NCI-H446 treated with DMSO at 0.1 percent for 48 hours (cell line): ENCODE data around the gene B3GALT6.

Source experiments
- DNase-seq: peaks from one replicate; lab custom pipeline; 2025; lab: John Stamatoyannopoulos, UW

B3GALT6 gene

GRCh38 chr1:1215881-1216605, 16.0 kb upstream of the B3GALT6 start:
- no peak for DNase-seq

- DNase-seq, result no peak
Observed at GRCh38 chr1:1216770-1217620, 15.0 kb upstream of the B3GALT6 start.

- DNase-seq, result no peak
Observed at GRCh38 chr1:1217621-1218523, 14.2 kb upstream of the B3GALT6 start.

DNA sequence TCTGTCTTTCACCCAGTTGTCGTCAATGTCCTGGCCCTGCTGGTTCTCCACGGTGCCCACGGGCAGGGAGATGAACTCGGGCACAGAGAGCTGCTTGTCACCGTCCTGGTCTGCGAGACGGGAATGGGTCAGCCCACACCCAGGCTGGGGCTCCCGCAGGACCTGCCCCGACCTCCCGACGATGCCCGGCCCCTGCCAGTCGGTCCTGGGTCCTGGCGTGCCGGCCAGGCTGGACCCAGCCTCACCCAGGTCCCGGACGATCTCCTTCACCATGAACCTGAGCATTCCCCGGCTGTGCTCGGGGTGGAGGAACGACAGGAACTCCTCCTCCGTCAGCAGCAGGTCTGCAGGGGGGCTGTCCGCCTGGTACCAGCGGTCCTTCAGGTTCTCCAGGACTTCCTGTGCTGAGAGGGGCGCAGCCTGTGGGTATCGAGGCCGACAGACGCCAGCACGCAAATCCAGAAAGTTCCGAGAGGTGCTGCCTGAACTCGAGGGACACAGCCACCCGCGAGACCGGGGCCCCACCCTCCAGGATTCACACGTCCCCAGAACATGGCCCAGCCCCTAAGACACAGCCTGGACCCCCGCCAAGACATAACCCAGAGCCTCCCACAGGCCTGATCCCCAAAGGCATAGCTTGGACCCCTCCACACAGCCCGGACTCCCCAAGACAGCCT, 13.4 kb upstream of the B3GALT6 start:
- DNase-seq, result no peak

- DNase-seq, result no peak
Observed at GRCh38 chr1:1219341-1219740, 12.7 kb upstream of the B3GALT6 start.

DNA sequence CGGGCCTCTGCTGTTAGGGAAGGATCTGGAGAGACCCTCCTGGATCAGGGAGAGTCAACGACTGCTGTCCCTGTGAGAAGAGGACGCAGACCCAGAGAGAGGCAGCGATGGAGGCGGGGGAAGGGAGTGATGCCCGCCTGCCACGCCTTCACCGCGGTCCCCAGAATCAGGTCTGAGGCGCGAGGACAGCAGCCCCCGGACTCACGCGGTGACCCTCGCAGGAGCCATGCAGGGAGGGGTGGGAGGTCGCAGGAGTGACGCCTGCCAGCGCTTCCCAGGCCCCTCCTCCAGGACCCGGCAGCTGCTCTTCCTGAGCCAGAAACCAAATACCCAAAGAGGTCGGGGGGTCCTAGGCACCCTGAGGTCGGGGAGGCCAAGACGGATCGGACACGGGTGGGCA, 11.8 kb upstream of the B3GALT6 start:
- no peak for DNase-seq

- no peak for DNase-seq
Observed at GRCh38 chr1:1221887-1222574, 10.0 kb upstream of the B3GALT6 start.

DNA sequence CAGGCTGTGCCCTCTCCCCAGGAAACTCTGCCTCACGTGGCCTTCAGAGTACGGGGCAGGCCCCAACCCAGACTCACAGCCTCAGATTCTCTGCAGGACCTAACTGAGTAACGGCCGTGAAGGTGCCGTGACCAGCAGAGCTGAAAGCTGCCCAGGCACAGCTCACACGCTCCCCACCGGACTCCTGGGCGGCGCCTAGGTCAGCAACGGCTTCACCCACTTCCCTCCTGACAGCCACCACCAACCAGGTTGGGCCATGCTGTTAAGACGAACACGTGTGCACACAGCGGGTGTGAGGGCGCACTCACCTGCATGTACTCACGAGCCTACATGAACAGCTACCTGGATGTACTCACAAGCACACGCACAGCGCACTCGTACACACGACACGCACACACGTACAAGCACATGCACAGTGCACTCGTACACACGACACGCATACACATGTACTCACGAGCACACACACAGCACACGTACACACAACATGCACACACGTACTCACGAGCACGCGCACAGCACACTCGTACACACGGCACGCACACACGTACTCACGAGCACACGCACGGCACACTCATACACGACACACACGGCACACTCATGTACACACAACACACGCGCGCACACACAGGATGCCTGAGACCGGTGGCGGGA, 9.3 kb upstream of the B3GALT6 start:
- no peak for DNase-seq

DNA sequence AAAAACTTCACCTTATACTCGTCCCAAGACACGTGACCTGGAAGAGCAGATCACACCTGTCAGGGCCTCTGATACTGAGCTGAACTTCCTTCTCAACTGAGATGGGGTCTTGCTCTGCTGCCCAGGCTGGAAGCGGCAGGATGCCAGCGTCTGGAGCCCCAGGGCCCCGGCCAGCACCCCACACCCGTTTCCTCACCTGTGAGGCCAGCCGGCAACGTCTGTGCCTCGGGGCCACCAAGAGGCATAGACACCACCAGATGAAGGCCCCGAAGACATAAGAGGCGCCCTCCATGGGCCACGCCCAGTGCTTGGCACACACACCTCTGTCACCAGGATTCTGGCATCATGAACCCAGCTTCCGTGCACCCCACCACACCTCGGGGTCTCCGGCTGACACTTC, 8.7 kb upstream of the B3GALT6 start:
- DNase-seq, result no peak

- no peak for DNase-seq
Observed at GRCh38 chr1:1223891-1224290, 8.1 kb upstream of the B3GALT6 start.

GRCh38 chr1:1225238-1225845, 6.7 kb upstream of the B3GALT6 start:
- DNase-seq, result no peak

DNA sequence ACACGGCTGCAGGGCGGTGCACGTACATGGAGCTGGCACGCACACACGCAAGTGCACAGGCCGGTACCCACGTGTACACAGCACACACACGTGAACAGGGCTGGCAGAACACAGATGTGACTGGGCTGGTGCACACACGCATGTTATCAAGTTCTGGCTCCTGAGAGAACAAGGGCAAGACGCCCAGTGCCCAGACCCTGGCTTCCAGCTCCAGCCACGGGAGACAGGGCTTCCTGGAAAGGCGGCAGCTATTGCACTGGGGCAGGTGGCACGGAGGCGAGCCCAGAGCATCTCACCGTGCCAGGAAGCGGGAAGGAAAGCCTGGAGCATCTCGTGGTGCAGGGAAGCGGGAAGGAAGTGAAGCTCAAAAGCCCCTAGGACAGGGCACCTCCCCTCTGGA, 6.1 kb upstream of the B3GALT6 start:
- DNase-seq, result no peak

- DNase-seq, result no peak
Observed at GRCh38 chr1:1226566-1227362, 5.3 kb upstream of the B3GALT6 start.

GRCh38 chr1:1227386-1227785, 4.7 kb upstream of the B3GALT6 start:
- DNase-seq, result no peak

- DNase-seq, result no peak
Observed at GRCh38 chr1:1228187-1228586, 3.9 kb upstream of the B3GALT6 start.

DNA sequence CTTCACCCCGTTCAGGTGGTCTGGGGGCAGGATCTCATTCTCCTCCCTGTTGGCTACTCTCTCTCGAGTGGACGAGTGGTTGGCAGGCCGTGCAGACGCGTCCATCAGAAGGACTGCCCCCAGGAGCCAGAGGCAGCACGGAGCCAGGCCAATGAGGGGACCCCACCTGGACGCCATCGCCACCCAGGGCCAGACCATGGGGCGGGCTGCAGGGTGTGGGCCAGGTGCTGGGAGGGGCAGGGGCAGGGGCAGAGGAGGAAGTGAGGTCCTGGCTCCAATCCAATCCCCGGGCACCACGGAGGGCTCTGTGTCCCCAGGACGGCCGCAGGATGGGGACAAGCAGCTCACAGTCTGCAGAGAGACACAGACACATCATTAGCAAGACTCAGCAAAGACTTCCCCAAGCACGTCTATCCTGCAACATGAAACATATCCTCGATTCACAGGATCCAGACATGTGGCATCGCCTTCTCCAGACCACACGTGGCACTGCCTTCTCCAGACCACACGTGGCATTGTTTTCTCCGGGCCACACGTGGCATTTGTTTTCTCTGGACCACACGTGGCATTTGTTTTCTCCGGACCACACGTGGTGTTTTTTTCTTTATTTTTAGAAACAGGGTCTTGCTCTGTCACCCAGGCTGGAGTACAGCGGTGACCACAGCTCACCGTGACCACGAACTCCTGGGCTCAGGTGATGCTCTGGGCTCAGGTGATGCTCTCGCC, 3.3 kb upstream of the B3GALT6 start:
- no peak for DNase-seq

- DNase-seq, result no peak
Observed at GRCh38 chr1:1229770-1230169, 2.3 kb upstream of the B3GALT6 start.

GRCh38 chr1:1230656-1231399, 1.2 kb upstream of the B3GALT6 start:
- peak; percentile 47 for DNase-seq
